Activated T-helper 2 cell treated with anti-CD3 and anti-CD28 coated beads, Interferon-gamma antibody, Interleukin-2, Interleukin-4, amounts not matched to agents 10 μg/mL and 5 μg/mL and 100 μg/mL, durations not matched to agents 14 hours and 24 hours and 36 hours (primary cell): ENCODE measurements around the gene NPHP1. TPM values are rescaled to one million over a fixed set of nuclear protein-coding genes. Genes with fewer than 3 reads are reported as not detected.
"Not testable (repeated sequence)": the region's sequence is repeated elsewhere in the genome, so short reads cannot be mapped to it uniquely, and the experiment has no call there.

Source experiments
- DNase-seq: peaks from one replicate; pipeline ENCODE4 v3.0.0; 2021; ENCODE audit warnings: low spot score
- H3K27ac Mint-ChIP-seq: one replicate; pipeline ENCODE4 v1.8.0; 2021; ENCODE audit warnings: mixed read lengths
- H3K27me3 Mint-ChIP-seq: one replicate; pipeline ENCODE4 v1.8.0; 2021; ENCODE audit warnings: low read depth, mixed read lengths
- H3K36me3 Mint-ChIP-seq: one replicate; pipeline ENCODE4 v1.8.0; 2021; ENCODE audit warnings: low read depth, mixed read lengths
- H3K4me1 Mint-ChIP-seq: one replicate; pipeline ENCODE4 v1.8.0; 2021; ENCODE audit warnings: low read depth, mixed read lengths
- H3K4me3 Mint-ChIP-seq: one replicate; pipeline ENCODE4 v1.8.0; 2021; ENCODE audit warnings: low read depth, mild to moderate bottlenecking, moderate library complexity, mixed read lengths
- H3K9me3 Mint-ChIP-seq: one replicate; pipeline ENCODE4 v1.8.0; 2021; ENCODE audit warnings: mixed read lengths
- intact Hi-C: fragments of 100-400 bp; cut with micrococcal nuclease; formaldehyde crosslinking; loops from one replicate; pipeline ENCODE4 v1.15.1; 2023
- total RNA-seq: library from RNA; stranded (reverse); gene quantifications from 2 replicates; pipeline ENCODE4 v1.2.3, GENCODE V29; 2022

Gene NPHP1
- total RNA-seq = 1.0 and 2.2 TPM in 2 replicates

GRCh38 chr2:110204408-110205385 lies at the start of gene NPHP1:
NPHP1 (minus strand) TSS chr2:110205013; CDS start chr2:110204968, 45 bp downstream.
- Mint-ChIP-seq H3K36me3 (peaks cover 13% of the 10 kb centered on the region), H3K4me1 (peaks cover 17% of the 10 kb centered on the region), H3K27ac (peak within 1 kb of the TSS; percentile 85), H3K9me3 (no peaks in the 10 kb centered on the region), H3K4me3 (peak within 1 kb of the TSS; percentile 91), H3K27me3 (no peaks in the 10 kb centered on the region)
- intact Hi-C loops = loop anchor here (1.0 kb wide), 1 partner anchor 8 kb away; the partner anchor contains the start of gene MTLN
- DNase-seq = peak; percentile 81

DNA sequence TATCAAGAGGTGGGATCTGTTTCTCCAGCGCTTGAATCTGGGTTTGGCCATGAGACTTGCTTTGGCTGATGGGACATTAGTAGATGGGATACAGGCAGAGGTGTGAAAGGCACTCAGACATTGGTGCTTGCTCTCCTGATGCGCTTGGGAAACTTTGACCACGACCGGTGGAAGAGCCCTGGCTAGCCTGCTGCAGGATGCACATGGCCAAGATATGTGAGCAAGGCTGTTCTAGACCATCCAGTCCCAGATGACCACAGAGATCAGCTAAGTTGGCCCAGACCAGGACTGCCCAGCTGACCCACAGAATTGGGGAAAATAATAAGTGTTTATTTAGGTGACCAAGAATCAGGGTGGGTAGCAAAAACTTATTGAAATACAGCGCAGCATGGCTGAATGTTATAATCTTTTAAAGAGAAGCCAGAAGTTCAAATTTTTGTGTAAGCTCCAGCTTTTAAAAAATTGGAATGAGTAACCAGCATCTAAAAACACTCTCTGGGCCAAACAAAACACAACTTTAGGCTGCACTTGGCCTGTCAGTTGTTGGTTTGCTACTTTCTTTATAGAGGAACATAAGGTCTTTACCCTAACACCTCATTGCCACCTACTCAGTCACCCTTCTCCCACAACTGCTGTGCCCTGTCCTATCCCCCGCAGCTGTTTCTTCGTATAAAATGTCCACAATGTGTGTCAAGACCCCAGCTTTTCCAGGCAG lies 43.4 kb upstream of the NPHP1 start:
- DNase-seq, intact Hi-C loops, H3K27me3 Mint-ChIP-seq, H3K4me3 Mint-ChIP-seq, H3K9me3 Mint-ChIP-seq, H3K4me1 Mint-ChIP-seq, H3K36me3 Mint-ChIP-seq, H3K27ac Mint-ChIP-seq: not testable (repeated sequence)

GRCh38 chr2:110245488-110246435 lies 40.9 kb upstream of the NPHP1 start:
- H3K27me3 Mint-ChIP-seq, H3K36me3 Mint-ChIP-seq, DNase-seq, H3K9me3 Mint-ChIP-seq, intact Hi-C loops, H3K4me3 Mint-ChIP-seq, H3K4me1 Mint-ChIP-seq, H3K27ac Mint-ChIP-seq: not testable (repeated sequence)

GRCh38 chr2:110243283-110243682 lies 38.5 kb upstream of the NPHP1 start:
- H3K36me3 Mint-ChIP-seq, H3K4me1 Mint-ChIP-seq, intact Hi-C loops, H3K27me3 Mint-ChIP-seq, H3K4me3 Mint-ChIP-seq, DNase-seq, H3K9me3 Mint-ChIP-seq, H3K27ac Mint-ChIP-seq: not testable (repeated sequence)

DNA sequence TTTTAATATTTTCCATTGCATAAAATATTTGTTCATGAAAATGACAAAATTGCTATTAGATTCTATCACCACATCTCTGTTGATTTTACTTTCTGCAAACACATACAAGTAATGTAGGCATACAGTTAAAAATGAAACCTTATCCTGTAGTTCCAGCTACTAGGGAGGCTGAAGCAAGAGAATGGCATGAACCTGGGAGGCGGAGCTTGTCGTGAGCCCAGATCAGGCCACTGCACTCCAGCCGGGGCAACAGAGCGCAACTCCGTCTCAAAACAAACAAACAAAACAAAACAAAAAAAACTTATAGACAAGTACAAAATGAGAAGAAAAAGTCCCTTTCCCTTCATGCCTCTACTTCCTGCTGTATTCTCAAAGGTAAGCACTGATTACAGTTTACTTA lies 29.7 kb upstream of the NPHP1 start:
- H3K27me3 Mint-ChIP-seq, H3K27ac Mint-ChIP-seq, H3K4me1 Mint-ChIP-seq, H3K4me3 Mint-ChIP-seq, H3K36me3 Mint-ChIP-seq, intact Hi-C loops, H3K9me3 Mint-ChIP-seq, DNase-seq: not testable (repeated sequence)

DNA sequence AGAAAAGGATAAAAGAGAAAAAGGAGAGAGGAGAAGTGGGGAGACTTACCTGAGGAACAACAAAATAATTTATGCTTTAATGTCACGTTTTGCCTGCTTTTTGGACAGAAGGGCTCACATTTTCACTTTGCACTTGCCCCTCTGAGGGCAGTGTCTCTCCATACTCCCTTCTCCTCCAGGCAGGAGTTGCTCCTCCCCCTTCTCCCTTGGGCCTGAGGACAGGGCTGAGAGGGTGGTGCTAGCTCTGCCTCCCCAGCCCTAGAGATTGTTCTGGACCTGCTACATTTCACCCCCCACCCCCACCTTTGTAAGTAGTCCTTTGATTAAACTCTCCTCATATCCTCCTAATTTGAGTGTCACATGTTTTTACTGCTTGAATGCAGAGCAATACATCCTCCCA lies 25.1 kb upstream of the NPHP1 start:
- H3K36me3 Mint-ChIP-seq, H3K4me1 Mint-ChIP-seq, intact Hi-C loops, DNase-seq, H3K9me3 Mint-ChIP-seq, H3K27ac Mint-ChIP-seq, H3K4me3 Mint-ChIP-seq: not testable (repeated sequence)
- H3K27me3 Mint-ChIP-seq = peaks cover 24% of the 10 kb centered on the region

DNA sequence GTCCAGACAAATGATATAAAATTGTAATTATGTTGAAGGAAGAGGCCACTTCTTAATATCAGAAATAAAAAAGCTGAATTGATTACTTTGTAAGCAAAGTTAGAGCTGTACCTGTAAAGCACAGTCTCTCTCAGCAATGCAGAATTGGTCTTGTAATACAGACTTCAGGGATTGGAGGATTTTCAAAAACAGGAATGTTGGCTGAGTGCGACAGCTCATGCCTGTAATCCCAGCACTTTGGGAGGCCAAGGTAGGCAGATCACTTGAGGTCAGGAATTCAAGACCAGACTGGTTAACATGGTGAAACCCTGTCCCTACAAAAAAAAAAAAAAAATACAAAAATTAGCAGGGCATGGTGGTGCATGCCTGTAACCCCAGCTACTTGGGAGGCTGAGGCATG lies 17.8 kb upstream of the NPHP1 start:
- H3K9me3 Mint-ChIP-seq, intact Hi-C loops, H3K4me3 Mint-ChIP-seq, DNase-seq, H3K27ac Mint-ChIP-seq, H3K4me1 Mint-ChIP-seq, H3K36me3 Mint-ChIP-seq: not testable (repeated sequence)
- peaks cover 60% of the 10 kb centered on the region for H3K27me3 Mint-ChIP-seq

- H3K4me1 Mint-ChIP-seq = no peaks in the 10 kb centered on the region
- no peak overlapping the region for H3K4me3 Mint-ChIP-seq
- no peaks in the 10 kb centered on the region for H3K36me3 Mint-ChIP-seq
- peaks cover 57% of the 10 kb centered on the region for H3K27me3 Mint-ChIP-seq
- DNase-seq = no peak
- intact Hi-C loops = no loop called here
- H3K27ac Mint-ChIP-seq = no peak overlapping the region
- H3K9me3 Mint-ChIP-seq = no peaks in the 10 kb centered on the region
Measured at GRCh38 chr2:110221938-110222337, 17.1 kb upstream of the NPHP1 start.

GRCh38 chr2:110220190-110220564 lies 15.4 kb upstream of the NPHP1 start:
- intact Hi-C loops = no loop called here
- no peak for DNase-seq
- Mint-ChIP-seq H3K9me3 (no peaks in the 10 kb centered on the region), H3K27me3 (peaks cover 64% of the 10 kb centered on the region), H3K4me3 (no peak overlapping the region), H3K4me1 (no peaks in the 10 kb centered on the region), H3K27ac (no peak overlapping the region), H3K36me3 (no peaks in the 10 kb centered on the region)

GRCh38 chr2:110219496-110220189 lies 14.8 kb upstream of the NPHP1 start:
- intact Hi-C loops = no loop called here
- no peak overlapping the region for H3K4me3 Mint-ChIP-seq
- peaks cover 67% of the 10 kb centered on the region for H3K27me3 Mint-ChIP-seq
- no peaks in the 10 kb centered on the region for H3K4me1 Mint-ChIP-seq
- H3K9me3 Mint-ChIP-seq = no peaks in the 10 kb centered on the region
- DNase-seq = no peak
- no peak overlapping the region for H3K27ac Mint-ChIP-seq
- no peaks in the 10 kb centered on the region for H3K36me3 Mint-ChIP-seq

- intact Hi-C loops, H3K36me3 Mint-ChIP-seq, H3K4me3 Mint-ChIP-seq, H3K9me3 Mint-ChIP-seq, H3K4me1 Mint-ChIP-seq, DNase-seq, H3K27ac Mint-ChIP-seq: not testable (repeated sequence)
- H3K27me3 Mint-ChIP-seq = peaks cover 62% of the 10 kb centered on the region
Measured at GRCh38 chr2:110218889-110219288, 14.1 kb upstream of the NPHP1 start.

DNA sequence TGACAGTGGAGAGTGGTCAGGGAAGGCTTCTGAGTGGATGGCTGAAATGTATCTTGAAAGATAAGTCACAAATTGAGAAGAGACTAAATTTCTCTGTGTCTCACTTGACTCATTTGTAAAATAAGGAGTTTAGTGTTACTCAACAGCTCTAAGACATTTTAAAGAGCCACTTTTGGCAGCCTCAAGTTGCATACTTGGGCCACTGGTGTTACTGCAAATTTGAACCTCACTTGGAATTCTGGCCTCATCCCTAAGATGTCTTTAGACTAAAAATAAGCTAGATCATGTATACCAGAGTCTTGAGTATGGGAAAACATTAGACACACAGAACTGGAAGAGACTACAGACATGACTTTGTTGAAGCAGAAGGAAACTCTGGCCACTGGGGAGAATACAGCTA lies 12.0 kb upstream of the NPHP1 start:
- Mint-ChIP-seq H3K27me3 (peaks cover 51% of the 10 kb centered on the region), H3K4me1 (no peaks in the 10 kb centered on the region), H3K9me3 (peaks cover 12% of the 10 kb centered on the region), H3K36me3 (peaks cover 5% of the 10 kb centered on the region), H3K27ac (no peak overlapping the region), H3K4me3 (no peak overlapping the region)
- no peak for DNase-seq
- intact Hi-C loops = no loop called here
